ENCODE data around the gene DLG2.
"Not testable (repeated sequence)": the region's sequence is repeated elsewhere in the genome, so short reads cannot be mapped to it uniquely, and the experiment has no call there.

The DLG2 gene

DNA sequence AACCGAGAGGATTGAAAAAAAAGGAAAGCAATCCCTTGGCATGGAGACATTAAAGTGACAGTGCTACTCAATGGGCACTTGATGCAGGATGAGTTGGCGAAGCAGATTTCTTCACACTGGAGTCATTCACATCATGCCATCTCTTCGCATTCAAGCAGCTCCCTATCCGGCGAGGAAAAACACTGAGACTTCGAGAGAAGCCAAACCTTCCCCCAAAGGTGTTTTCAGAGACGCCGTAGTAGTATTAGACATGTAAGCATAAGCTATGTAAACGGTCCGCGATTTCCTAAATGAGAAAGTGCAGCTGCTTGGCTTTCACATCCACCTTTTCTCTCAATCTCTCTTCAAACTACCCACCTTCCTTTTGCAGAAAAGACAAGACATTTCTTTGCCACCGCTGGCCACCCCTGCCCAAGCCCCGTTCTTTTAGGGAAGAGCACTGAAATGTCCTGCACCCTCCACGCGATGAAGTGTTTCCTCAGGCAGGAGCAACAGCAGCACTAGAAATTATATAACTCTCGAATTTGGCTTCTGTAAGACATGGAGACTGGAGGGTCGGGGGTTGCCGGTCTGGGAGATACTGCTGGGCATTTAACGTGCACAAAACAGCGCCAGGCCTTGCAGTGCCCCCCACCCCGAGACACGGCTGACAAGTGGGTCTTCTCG is at the start of gene DLG2:
Gene DLG2, minus strand, starts transcription at position 13 of the 666 bp plus-strand sequence.
- DNase-seq (ENCODE audit: low read depth, low spot score) = no peak

- DNase-seq (ENCODE audit: low read depth, low spot score) = no peak
Measured at GRCh38 chr11:85673393-85673792, 46.2 kb upstream of the DLG2 start.

GRCh38 chr11:85672105-85672902 is 45.2 kb upstream of the DLG2 start:
- no peak for DNase-seq (ENCODE audit: low read depth, low spot score)

GRCh38 chr11:85670949-85671663 is 44.0 kb upstream of the DLG2 start:
- DNase-seq (ENCODE audit: low read depth, low spot score) = not testable (repeated sequence)

DNA sequence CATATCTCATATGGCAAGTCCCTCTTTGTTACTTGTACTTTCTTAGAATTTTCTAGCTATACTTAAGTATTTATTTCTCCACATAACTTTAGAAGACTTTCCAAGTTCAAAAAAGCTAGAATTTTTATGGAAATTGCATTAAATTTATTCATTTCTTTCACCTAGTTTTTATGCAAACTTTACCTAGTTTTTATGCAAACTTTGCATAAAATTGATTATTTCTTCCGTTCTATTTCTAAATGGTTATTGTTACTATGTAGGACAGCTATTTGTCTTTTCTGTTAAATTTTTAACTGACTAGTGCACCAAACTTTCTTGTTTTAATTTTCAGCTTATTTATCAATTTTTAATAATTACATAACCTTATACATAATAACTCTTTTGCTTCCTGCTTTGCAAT is 41.0 kb upstream of the DLG2 start:
- DNase-seq (ENCODE audit: low read depth, low spot score) = no peak

DNA sequence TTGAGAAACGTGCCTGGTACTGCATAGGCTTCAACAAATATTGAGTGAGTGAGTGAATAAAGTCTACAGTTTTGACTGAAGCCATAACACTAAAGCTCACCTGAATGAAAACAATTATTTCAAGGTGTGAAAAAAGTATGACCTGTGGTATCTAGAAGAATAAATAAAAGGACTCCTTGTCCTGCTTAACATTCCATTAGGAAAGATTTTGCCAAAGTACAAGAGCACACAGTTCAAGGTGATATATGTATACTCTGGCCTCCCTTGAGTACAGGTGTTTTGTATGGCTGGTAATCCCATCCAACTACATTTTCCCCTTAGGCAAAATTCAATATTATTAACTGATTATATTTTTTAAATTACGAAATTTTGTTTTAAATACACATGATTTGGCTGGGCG is 39.5 kb upstream of the DLG2 start:
- DNase-seq (ENCODE audit: low read depth, low spot score) = no peak

DNA sequence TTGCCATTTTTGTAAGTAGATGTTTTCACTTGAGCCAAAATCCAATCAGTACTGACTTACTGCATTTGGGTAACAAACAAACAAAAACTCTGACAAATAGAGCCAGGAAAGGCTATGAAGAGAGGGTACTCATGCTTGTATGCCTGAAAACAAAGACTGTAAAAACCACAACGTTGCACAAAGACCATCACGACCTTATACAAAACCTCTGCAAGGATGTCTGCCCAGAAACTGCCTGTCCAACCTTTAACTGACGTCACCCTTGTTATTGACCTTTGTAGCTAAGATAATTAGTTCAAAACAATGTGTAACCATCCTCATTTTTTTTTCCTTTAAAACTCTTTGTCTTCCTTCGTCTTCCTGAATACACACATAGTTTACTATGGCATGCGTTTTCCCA is 38.6 kb upstream of the DLG2 start:
- no peak for DNase-seq (ENCODE audit: low read depth, low spot score)

DNA sequence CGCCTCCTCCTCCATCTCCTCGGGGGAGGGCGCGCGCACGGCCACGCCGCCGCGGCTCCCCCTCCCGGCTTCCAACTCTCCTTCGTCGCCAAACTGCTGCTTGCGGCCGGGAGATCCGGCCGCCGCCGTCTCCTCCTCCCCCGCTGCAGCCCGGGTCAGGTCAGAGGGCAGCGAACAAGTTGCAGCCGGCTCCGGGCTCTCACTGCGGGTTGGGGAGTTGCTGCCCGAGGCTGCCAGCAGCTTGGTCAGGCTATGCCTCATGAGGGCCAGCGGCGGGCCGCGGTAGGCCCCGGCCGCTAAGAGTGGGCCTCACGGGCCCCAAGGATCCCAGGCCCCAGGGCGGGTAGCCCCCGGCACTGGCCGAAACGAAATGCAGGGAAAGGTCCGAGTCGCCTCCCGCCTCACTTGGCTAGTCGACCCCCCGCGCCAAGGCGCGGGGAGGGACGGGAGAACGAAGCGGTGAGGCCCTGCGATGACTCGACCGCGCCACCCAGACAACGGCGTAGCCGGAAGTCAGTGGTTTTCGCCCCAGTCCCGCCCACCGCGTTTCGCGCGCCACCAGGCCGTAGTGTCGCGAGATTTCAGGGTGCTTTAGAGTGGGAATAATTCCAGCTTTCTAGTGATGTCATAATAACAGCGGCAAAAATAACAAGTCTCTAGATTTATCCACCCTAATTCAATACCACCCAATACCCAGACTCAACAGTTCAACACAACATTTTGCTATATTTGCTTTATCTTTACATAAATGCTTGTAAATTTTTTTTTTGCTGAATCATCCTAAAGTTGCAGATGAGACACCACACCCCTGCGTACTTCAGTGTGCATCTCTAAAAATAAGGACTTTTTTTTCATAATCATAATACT is 37.7 kb upstream of the DLG2 start, which contains the start of gene CREBZF:
Gene CREBZF, minus strand, starts transcription at position 515 of the 867 bp plus-strand sequence. Its CDS starts 254 bp downstream, at position 261.
- DNase-seq (ENCODE audit: low read depth, low spot score) = peak; percentile 87

- peak; percentile 81 for DNase-seq (ENCODE audit: low read depth, low spot score)
Measured at GRCh38 chr11:85663753-85664614, 36.8 kb upstream of the DLG2 start.

DNA sequence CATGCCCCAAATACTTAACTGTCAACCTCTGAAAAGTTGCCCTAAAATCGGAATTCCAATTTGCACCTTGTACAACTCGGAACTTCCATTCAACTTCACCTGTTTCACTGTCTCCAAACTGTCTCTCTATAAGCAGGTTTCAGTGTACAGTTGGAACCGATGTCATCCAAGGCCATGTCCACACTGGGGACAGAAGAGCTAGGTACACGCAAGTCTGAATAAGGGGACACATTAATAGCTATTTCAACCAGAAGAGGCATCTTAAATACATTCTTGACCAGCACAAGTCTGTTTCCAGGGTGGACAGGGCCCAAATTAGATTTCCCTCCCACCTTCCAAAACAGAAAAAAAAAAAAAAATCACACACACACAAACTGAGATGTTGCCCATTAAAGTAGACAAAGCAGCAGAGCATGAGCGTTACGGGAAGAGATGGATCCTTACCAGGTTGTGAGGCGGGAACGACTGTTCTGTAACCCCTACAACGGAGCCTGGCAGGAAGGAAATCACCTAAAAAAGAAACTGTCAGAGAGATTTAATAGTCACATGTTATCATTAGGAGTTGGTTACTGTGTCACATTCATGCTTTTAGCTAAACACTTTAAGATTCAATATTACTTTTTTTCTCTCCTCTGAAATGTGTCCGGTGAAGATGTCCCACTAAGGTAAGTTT is 36.1 kb upstream of the DLG2 start:
- DNase-seq (ENCODE audit: low read depth, low spot score) = no peak

DNA sequence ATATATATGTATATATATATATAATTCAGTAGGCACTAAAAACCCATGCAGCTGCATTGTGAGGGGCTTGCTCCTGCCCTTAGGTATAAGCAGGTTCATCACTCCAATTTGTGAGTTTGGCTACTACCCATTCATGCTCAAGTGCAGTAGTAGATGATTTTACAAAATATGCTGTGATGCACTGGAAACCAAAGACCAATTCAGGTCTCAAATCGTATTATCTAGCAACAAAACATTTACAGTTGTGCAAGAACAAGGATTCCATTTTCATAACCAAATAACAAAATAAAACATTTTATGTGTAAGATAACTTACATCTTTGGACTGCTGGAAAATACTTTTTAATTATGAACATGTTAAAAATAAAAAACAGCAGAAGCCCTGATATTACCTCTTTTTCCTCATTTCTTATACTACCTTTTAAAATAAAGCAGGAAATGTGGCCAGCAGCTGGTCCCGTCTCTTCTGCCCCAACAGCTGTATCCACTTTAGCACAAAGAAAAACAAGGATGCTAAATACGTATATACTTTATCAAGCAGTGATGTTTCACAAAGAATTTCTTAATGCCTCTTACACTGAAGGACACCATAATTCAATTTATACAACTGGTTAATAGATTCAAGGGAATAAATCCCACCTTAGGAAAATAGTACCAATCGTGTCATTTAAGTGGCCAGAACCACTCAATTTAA is 35.0 kb upstream of the DLG2 start:
- no peak for DNase-seq (ENCODE audit: low read depth, low spot score)

GRCh38 chr11:85658180-85658579 is 31.0 kb upstream of the DLG2 start:
- DNase-seq (ENCODE audit: low read depth, low spot score) = no peak

GRCh38 chr11:85656777-85657176 is 29.6 kb upstream of the DLG2 start:
- no peak for DNase-seq (ENCODE audit: low read depth, low spot score)

GRCh38 chr11:85654343-85654742 is 27.2 kb upstream of the DLG2 start:
- DNase-seq (ENCODE audit: low read depth, low spot score) = not testable (repeated sequence)

DNA sequence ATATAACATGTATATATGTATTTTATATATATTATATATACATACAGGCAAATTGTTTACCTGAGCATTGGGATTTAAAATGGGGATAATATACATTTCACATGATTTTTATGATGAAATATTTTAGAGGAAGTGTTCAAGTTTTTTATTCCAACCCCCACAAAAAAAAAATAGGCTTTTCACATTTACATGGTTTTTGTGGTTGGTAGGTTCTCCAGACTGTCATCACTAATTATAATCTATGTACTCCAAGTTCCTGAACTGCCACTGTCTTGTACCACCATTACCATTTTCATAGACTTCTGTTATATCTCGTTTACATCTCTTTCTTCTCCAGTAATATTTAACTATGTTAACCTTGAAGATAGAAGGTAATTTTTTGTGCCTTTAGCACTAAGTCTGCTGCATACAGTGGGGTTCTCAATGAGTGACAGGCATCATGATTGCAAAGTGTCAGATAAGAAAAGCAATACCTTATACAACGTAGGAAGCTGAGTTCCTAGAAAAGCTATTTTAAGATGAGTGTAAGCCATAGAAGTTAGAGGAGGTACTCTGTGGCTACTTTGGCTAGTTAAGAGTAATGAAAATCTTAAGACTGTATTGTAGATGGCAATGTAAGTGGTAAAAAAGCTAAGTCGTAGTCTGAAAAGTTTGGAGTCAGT is 25.8 kb upstream of the DLG2 start:
- no peak for DNase-seq (ENCODE audit: low read depth, low spot score)

DNA sequence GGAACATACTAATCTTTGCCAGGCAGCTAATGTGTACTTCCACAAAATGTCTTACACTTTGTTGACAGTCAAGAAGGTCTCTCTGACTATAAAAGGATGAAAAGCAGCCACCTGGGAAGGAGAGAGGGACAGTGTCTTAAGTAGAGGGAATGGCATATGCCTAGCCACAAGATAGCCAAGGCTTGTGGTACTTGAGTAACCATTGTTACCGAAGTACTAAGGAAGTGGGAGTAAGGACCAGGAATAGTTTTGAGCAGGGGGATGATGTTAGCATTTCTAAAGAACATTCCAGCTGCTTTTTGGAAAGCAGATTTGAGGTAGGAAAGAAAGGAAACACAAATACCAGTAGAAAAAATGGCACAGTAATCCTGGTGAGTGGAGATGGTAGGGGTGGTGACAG is 24.0 kb upstream of the DLG2 start:
- no peak for DNase-seq (ENCODE audit: low read depth, low spot score)

DNA sequence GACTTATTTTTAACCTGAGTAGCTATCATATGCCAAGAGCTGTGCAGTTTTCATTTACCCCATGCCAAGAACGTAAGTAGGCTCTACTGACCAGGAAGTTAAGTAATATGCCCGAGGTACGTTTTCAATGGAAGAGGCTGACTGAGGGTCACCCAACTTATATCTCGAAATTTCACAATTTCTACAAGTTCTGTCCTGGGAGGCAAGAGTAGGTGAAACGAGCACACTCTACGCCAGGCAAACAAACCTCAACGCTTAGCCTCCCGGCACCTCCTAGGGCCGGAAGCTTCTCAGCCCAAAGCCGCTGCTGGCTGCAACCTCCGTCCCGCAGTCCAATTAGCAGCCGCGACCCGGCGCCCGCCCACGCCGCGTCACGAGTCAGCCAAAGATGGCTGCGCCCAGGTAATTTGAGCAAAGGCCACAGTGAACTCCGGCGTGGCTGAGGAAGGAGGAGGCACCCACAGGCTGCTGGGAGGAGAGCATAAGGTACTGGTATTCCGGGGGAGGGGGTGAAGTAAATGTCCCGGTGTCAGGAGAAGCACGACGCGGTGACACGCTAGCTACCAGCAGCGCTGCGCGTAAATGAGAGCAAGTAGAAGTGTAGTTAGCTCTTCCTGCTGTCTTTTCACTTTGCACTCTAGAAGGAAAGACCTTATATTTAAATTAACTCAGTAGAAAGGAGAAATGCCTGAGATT is 20.6 kb upstream of the DLG2 start, which contains the start of gene TMEM126A:
Gene TMEM126A, plus strand, starts transcription at position 364 of the 696 bp plus-strand sequence. CDS start 2,289 bp downstream, outside the sequence.
- peak; percentile 82 for DNase-seq (ENCODE audit: low read depth, low spot score)

GRCh38 chr11:85647078-85647477 is 19.9 kb upstream of the DLG2 start:
- no peak for DNase-seq (ENCODE audit: low read depth, low spot score)

All from activated CD4-positive, CD25-positive, alpha-beta regulatory T cell treated with anti-CD3 and anti-CD28 coated beads, Interleukin-2, amount 50 U/mL, for 16 hours (primary cell).